ENCODE results near the gene MIA2.
"Not testable (repeated sequence)": the region's sequence is repeated elsewhere in the genome, so short reads cannot be mapped to it uniquely, and the experiment has no call there.

MIA2 gene

DNA sequence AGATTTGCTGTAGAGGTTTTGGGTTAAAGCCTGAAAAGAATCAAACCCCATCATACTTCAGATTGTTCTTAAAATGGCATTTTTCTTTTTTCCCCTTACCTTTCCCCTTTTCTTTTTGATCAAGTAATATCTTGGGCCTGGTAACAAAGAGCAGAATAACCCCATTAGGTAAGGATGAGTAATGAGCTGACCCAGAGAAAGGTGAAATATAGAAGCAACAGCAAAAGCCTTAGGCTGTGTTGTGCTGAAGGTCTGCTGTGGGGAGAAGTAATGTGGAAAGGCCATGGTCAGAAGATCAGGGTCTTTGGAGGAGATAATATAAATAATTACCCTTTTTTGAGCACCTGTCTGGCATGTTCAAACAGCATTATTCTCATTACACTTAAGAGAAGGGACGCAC is 42.3 kb downstream of the MIA2 start:
- no peak for DNase-seq

- DNase-seq, result no peak
Observed at GRCh38 chr14:39276579-39277114, 42.9 kb downstream of the MIA2 start.

DNA sequence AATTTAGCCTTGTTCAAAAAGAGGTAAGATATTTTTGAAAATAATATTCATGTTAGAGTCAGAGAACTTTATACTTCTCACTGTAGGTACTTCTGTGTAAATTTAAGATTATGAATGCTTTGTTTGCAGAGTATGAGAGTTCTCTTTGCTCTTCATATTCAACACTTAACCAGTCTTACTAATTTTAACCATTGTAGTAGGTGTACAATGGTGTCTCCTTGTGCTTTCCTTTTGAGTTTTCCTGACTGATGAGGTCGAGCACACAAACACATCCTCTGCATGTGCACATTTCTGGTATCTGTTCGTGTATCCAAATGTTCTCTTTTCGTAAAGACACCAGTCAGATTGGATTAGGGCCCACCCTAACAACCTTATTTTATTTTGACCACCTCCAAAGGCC is 45.8 kb downstream of the MIA2 start:
- DNase-seq, result no peak

- not testable (repeated sequence) for DNase-seq
Observed at GRCh38 chr14:39280678-39281077, 47.0 kb downstream of the MIA2 start.

DNA sequence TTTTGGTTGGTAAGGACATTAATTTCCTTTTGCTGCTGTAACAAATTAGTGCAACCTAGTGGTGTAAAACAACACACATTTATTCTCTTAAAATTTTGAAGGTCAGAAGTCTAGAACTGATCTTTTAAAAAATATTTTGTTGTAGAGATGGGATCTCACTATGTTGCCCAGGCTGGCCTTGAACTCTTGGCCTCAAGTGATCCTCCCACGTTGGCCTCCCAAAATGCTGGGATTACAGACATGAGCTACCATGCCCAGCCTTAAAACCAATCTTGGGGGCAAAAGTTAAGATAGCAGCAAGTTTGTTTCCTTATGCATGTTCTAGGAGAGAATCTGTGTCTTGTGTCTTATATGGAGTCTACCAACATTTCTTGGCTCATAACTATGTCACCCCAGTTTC is 55.8 kb downstream of the MIA2 start:
- DNase-seq, result no peak

DNA sequence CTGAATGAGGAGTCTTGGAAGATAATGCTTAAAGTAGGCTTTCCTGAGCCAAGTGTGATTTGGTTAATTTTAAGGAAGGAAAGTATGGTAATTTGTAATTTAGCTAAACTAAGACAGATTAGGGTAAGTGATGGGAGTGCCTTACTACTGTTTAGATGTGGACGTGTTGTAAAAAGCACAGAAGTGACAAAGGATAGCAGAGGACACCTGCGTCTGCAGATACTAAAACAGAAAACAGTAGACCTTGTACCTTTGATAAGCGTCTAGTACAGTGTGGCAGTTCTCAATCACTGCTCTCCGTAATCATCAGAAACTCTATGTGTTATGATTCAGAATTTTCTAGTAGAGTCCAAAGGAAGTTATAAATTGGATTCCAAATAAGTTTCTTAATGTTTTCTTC is 58.0 kb downstream of the MIA2 start:
- DNase-seq, result no peak

DNA sequence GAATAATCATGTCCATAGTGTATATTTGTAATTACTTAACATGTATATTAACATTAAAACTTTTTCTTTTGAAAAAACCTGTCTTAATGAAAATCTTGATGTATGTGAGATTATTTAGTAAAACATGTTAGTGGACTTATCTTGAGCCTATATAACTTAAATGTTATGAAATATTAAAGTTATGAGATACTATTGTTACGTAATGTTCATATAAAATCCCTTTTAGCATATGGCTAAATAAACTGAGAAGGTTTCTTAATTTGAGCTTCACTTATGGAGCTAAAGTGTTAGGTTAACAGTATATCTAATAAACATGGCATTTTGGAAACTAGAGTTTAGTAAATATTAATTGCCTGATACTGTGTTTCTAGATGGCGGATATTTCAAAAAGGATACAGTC is 59.9 kb downstream of the MIA2 start:
- DNase-seq, result no peak

DNA sequence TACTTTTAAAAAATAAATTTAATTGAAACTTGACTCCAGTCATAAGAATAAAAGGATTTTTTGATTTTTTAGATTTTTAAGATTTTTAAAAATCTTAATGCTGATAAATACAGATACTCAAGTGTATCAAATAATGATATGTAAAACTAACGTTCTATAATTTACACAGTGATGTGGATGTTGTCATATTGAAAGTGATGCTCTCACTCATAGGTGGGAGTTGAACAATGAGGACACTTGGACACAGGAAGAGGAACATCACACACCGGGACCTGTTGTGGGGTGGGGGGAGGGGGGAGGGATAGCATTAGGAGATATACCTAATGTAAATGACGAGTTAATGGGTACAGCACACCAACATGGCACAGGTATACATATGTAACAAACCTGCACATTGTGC is 66.7 kb downstream of the MIA2 start:
- DNase-seq, result not testable (repeated sequence)

GRCh38 chr14:39302124-39302810 is 68.6 kb downstream of the MIA2 start:
- no peak for DNase-seq

GRCh38 chr14:39303115-39303514 is 69.4 kb downstream of the MIA2 start:
- no peak for DNase-seq

GRCh38 chr14:39307815-39308214 is 74.1 kb downstream of the MIA2 start:
- no peak for DNase-seq

- DNase-seq, result no peak
Observed at GRCh38 chr14:39310051-39310450, 76.3 kb downstream of the MIA2 start.

- DNase-seq, result no peak
Observed at GRCh38 chr14:39315859-39316444, 82.2 kb downstream of the MIA2 start.

DNA sequence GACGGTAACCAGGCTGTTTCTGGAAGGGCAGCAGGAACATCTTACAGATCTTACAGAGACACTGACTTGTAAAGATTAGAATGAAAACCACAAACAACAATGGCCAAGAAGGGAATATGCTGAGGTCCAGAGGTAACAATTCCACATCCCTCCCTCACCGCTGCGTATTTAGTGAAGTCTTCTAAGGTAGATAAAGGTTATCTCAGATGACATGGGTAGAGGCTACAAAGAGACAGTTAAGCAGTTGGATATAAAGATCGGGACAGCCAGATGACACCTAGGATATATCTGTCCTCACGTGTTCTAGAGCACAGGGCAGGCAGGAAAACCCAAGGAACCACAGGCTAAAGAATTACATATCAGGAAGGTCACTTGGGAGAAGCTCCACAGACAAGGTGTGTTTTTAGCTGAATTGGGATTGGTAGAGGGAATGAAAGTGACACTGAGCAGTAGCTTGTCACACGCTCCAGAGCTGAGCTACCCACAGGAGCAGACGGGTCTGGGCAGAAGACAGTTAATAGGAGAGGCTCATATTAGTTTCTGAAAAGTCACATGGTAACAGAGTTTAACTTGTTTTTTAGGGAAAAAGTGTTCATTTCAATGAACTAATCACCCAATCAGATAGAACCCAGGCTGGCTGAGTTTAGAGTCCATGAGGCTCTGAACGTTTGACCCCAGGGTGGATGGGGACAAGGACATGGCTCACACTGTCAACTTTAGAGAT is 83.3 kb downstream of the MIA2 start:
- no peak for DNase-seq

GRCh38 chr14:39318574-39318973 is 84.9 kb downstream of the MIA2 start:
- DNase-seq, result no peak

GRCh38 chr14:39319381-39319780 is 85.7 kb downstream of the MIA2 start:
- DNase-seq, result no peak

GRCh38 chr14:39320318-39320717 is 86.6 kb downstream of the MIA2 start:
- no peak for DNase-seq

DNA sequence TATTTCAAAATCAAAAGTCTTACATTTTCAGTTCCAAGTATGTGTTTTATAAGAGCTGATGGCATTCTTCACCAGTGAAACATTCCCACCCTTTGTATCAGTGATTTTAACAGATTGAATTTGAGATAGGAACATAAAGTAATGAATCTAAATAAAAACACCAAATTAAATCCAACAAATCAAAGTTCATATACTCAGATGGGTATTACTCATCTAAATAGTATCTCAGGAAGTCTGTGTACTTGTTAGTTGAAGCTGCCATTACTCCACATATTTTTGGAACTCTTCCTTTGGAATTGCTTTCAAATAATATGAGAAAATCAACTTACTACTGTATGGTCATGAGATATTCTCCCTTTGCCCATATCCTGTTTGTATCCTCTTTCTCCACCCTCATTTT is 89.1 kb downstream of the MIA2 start:
- DNase-seq, result no peak

GRCh38 chr14:39324097-39324496 is 90.4 kb downstream of the MIA2 start:
- no peak for DNase-seq

- no peak for DNase-seq
Observed at GRCh38 chr14:39339003-39339402, 105.3 kb downstream of the MIA2 start.

GRCh38 chr14:39341126-39341525 is 107.4 kb downstream of the MIA2 start:
- DNase-seq, result not testable (repeated sequence)

- DNase-seq, result no peak
Observed at GRCh38 chr14:39342768-39343167, 109.1 kb downstream of the MIA2 start.

GRCh38 chr14:39343614-39344013 is 109.9 kb downstream of the MIA2 start:
- DNase-seq, result no peak

- DNase-seq, result no peak
Observed at GRCh38 chr14:39350866-39351265, 117.2 kb downstream of the MIA2 start.
